LNCAP (cell line): ENCODE data around the gene CCNG2.

Source experiments
- TF ChIP-seq, protein P1 (sequence below): fragments of 450-650 bp; IDR thresholded peaks from 2 replicates; pipeline ENCODE4 v1.5.1; 2017; ENCODE audit warnings: mild to moderate bottlenecking

The CCNG2 gene

DNA sequence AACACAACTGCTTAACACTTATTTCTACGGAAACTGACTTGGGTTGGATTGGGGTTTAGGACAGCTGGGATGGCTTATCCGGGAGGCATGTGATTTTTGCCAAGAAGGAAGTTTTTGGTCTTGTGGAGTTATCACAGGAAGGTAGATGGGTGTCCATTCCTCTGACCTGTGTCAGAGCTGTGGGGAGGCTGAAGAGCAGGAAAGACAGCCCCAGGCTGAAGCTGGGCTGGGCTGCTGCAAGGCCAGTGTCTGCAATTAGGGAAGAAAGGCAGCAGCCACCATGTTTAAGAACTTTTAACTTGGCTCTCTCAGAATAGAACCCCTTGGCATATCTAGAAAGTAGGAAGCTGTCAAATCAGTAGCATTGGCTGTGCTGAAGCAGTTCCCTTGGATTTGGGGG is 42.3 kb downstream of the CCNG2 start:
- TF ChIP-seq, protein P1, sequence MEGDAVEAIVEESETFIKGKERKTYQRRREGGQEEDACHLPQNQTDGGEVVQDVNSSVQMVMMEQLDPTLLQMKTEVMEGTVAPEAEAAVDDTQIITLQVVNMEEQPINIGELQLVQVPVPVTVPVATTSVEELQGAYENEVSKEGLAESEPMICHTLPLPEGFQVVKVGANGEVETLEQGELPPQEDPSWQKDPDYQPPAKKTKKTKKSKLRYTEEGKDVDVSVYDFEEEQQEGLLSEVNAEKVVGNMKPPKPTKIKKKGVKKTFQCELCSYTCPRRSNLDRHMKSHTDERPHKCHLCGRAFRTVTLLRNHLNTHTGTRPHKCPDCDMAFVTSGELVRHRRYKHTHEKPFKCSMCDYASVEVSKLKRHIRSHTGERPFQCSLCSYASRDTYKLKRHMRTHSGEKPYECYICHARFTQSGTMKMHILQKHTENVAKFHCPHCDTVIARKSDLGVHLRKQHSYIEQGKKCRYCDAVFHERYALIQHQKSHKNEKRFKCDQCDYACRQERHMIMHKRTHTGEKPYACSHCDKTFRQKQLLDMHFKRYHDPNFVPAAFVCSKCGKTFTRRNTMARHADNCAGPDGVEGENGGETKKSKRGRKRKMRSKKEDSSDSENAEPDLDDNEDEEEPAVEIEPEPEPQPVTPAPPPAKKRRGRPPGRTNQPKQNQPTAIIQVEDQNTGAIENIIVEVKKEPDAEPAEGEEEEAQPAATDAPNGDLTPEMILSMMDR: no peak

DNA sequence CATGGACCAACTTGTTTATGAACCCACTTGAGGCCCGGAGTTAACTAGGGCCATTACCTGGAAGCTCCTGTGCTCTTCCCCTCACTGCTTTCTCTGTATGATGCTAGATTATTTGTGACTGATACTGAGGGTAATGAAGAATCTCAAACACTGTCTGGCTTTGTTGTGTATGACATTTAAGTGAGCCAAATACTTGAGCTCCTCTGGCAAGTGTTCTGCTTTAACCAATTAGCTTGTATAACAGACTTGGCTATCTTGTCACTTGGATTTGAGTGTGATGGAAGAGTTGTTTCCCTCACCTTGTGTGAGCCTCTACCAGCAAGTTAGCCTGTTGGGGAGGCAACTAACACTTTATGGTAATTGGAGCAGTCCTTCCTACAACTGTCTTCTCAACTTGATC is 42.7 kb downstream of the CCNG2 start:
- TF ChIP-seq, protein P1: no peak

DNA sequence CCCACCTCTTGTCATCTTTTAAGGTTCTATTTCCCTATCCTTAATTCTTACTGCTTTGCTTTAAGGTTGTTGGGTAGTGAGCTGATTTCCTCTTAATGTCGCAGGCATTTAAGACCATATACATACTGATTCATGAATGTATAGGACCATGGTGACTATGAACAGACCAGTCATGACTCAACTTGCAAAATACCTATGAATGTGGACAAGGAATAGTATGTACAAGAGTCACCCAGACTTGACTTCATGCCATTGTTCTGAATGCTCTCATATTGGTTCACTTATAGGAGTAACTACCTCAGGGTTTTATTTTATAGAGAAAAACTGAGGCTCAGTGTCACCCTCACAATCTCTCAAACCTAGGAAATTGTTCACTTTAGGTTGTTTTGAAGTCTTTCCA is 44.3 kb downstream of the CCNG2 start:
- TF ChIP-seq, protein P1: no peak

DNA sequence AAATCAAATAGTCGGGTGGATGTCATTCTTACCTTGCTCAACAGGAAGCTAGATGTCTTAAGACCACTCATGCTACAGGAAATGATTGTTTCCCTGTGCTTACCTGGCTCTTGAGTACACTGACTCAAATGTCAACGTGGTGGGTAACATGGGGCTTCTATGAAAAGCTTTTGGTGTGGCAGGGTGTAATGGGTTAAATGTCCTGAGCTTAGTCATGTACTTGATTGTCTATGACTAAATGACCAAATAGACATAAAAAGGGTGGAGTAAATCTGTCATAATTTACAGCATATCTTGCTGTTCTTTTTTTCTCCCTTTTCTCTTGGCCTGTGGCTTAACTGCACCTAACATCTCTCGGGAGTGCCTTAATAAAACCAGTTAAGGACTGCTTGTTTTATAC is 44.9 kb downstream of the CCNG2 start:
- TF ChIP-seq, protein P1: no peak

DNA sequence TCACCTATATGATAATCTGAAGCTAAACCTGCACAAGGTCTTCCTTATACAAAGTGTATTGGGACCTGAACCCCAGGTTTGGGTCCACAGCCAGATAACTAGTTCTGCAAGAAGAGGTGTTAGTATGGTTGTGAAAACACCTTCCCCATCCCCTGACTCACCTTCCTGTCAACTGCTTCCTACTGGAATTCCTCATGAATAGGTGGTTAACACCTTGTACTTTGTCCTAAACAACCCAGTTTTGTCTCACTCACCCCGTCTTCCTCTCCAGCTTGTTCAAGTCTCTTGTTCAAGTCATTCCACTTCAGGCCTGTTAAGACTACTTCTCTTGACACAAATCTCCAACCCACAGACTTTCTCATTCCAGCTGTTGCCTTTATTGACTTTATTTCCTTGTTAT is 45.5 kb downstream of the CCNG2 start:
- TF ChIP-seq, protein P1: no peak

DNA sequence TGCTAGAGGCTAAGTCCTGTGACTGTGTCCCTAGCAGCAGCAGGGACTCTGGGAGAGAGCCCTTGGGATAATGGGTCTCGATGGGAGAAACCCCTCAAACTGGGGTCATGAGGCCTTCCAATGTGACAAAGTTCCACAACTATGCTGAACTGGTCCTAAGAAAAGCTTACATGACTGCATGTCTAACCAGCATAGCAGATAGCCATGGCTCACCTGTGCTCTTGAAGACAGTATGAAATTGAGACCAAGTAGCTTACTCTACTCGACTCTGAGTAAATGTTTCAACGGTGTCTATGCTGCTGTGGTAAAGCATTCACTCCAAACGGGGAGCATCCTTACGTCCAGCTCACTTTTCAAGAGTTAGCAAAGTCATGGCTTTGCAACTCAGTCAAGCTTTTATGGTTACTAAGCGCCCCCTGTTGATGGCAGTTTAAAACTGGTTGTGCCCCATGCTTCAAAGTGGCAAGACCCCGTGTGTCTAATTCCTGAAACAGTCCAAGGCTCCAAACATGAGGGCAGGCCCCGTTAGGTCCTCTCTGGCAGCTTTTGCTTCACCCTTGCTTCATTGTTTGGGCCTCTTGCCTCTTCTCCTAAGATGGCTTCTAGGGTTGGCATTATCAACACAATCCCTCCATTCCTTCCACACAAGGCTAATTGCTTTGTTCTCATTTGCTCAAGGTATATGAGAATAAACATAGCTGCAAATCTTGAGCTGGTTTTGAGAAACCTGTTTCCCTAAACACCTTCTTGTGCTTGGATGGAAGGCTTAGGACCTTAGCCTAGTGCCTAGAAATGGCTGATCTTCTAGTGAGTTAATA is 46.6 kb downstream of the CCNG2 start:
- TF ChIP-seq, protein P1: peak; percentile 79

DNA sequence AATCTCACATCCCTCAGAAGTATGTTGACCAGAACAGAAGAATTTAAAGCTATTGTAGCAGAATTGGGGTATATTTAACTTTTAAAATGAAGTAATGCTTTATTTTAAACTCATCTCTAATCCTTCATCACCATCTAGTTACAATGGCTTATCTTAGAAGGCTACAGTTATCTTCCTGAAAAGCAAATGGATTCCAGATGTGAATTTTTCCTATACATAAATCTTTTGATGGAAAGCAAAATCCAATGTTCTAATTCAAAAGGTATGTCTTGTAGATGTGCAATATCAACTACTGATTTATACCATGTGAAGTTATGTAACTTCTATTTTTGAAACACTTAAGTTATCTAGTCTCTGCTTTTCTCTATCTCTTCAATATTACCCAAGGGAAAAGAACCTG is 47.6 kb downstream of the CCNG2 start:
- TF ChIP-seq, protein P1: no peak
